Mesothelial cell of epicardium (in vitro differentiated cells): ENCODE measurements around the gene TENT5C. TPM values are rescaled to one million over a fixed set of nuclear protein-coding genes. Genes with fewer than 3 reads are reported as not detected.

Experiments used
- DNase-seq, 2 experiments: peaks; one replicate each; pipeline ENCODE4 v3.0.0; 2021; ENCODE audit warnings: low spot score in 2 of 2; ENCODE audit not compliant: unreplicated experiment in 2 of 2
- H3K27ac Mint-ChIP-seq: 2 replicates; pipeline ENCODE4 v1.8.0; 2021; ENCODE audit warnings: mixed read lengths
- H3K27me3 Mint-ChIP-seq: 2 replicates; pipeline ENCODE4 v1.8.0; 2021; ENCODE audit warnings: low read depth, mixed read lengths
- H3K36me3 Mint-ChIP-seq: 2 replicates; pipeline ENCODE4 v1.8.0; 2021; ENCODE audit warnings: mixed read lengths
- H3K4me1 Mint-ChIP-seq: 2 replicates; pipeline ENCODE4 v1.8.0; 2021; ENCODE audit warnings: mixed read lengths
- H3K4me3 Mint-ChIP-seq: 2 replicates; pipeline ENCODE4 v1.8.0; 2021; ENCODE audit warnings: mild to moderate bottlenecking, moderate library complexity, mixed read lengths
- H3K9me3 Mint-ChIP-seq: 2 replicates; pipeline ENCODE4 v1.8.0; 2021; ENCODE audit warnings: mixed read lengths
- CTCF ChIP-seq: fragments of 200-600 bp; sonication (generic); IDR thresholded peaks from one replicate; pipeline ENCODE4 v1.5.0; 2021; ENCODE audit warnings: antibody characterized with exemption; ENCODE audit not compliant: unreplicated experiment
- total RNA-seq: library from RNA; stranded (reverse); gene quantifications from 3 replicates; pipeline ENCODE4 v1.2.1, GENCODE V29; 2021

Gene TENT5C
- total RNA-seq, 1 donor from 2014 or later: 0.31 TPM

GRCh38 chr1:117587499-117588356 lies 18.1 kb upstream of the TENT5C start:
- Mint-ChIP-seq H3K9me3 (no peaks in the 10 kb centered on the region), H3K4me1 (no peaks in the 10 kb centered on the region), H3K27ac (no peak overlapping the region), H3K36me3 (no peaks in the 10 kb centered on the region), H3K4me3 (no peak overlapping the region), H3K27me3 (peaks cover 8% of the 10 kb centered on the region)
- DNase-seq: no peak
- TF ChIP-seq CTCF: no peak

GRCh38 chr1:117589544-117589943 lies 16.3 kb upstream of the TENT5C start:
- H3K27me3 Mint-ChIP-seq: peaks cover 10% of the 10 kb centered on the region
- no peaks in the 10 kb centered on the region for H3K9me3 Mint-ChIP-seq
- DNase-seq: no peak
- no peak overlapping the region for H3K4me3 Mint-ChIP-seq
- TF ChIP-seq CTCF: no peak
- no peaks in the 10 kb centered on the region for H3K4me1 Mint-ChIP-seq
- no peaks in the 10 kb centered on the region for H3K36me3 Mint-ChIP-seq
- no peak overlapping the region for H3K27ac Mint-ChIP-seq

- Mint-ChIP-seq H3K27me3 (peaks cover 10% of the 10 kb centered on the region), H3K9me3 (no peaks in the 10 kb centered on the region), H3K27ac (no peak overlapping the region), H3K4me1 (no peaks in the 10 kb centered on the region), H3K36me3 (no peaks in the 10 kb centered on the region), H3K4me3 (no peak overlapping the region)
- no peak for DNase-seq
- no peak for TF ChIP-seq CTCF
Measured at GRCh38 chr1:117590273-117590925, 15.4 kb upstream of the TENT5C start.

GRCh38 chr1:117591252-117591651 lies 14.6 kb upstream of the TENT5C start:
- Mint-ChIP-seq H3K4me1 (no peaks in the 10 kb centered on the region), H3K36me3 (no peaks in the 10 kb centered on the region), H3K9me3 (no peaks in the 10 kb centered on the region), H3K27me3 (peaks cover 12% of the 10 kb centered on the region), H3K4me3 (no peak overlapping the region), H3K27ac (no peak overlapping the region)
- no peak for TF ChIP-seq CTCF
- no peak for DNase-seq

GRCh38 chr1:117592155-117592554 lies 13.7 kb upstream of the TENT5C start:
- TF ChIP-seq CTCF: no peak
- Mint-ChIP-seq H3K4me1 (no peaks in the 10 kb centered on the region), H3K27me3 (peaks cover 18% of the 10 kb centered on the region), H3K9me3 (no peaks in the 10 kb centered on the region), H3K36me3 (no peaks in the 10 kb centered on the region), H3K27ac (no peak overlapping the region), H3K4me3 (no peak overlapping the region)
- DNase-seq: no peak
